ENCODE measurements around the gene LDLRAD4. TPM values are rescaled to one million over a fixed set of nuclear protein-coding genes. Genes with fewer than 3 reads are reported as not detected.

Gene LDLRAD4
- total and polyA plus RNA-seq, 9 of the 15 experiments (the other 6 are each of a cell fraction or from before 2014, with no cell fraction given) = 0.01 TPM; not detected in 8

GRCh38 chr18:13653746-13654433, 435.3 kb downstream of the LDLRAD4 start (continued):
- TF ChIP-seq RBFOX2 (IDR thresholded peaks at IDR 0.05; ENCODE audit: low read depth, low read length) = no peak
- TF ChIP-seq NCOA1 (IDR thresholded peaks at IDR 0.05; ENCODE audit: low read depth) = no peak
- TF ChIP-seq ZFP30 (CRISPR knock-in tag; IDR thresholded peaks at IDR 0.05; ENCODE audit: borderline replicate concordance) = no peak
- TF ChIP-seq TFAP4 (CRISPR knock-in tag; IDR thresholded peaks at IDR 0.05; ENCODE audit: borderline replicate concordance) = no peak
- no peak for TF ChIP-seq CBX1 (IDR thresholded peaks at IDR 0.05; ENCODE audit: low read depth)
- TF ChIP-seq ZNF263 (CRISPR knock-in tag; IDR thresholded peaks at IDR 0.05; ENCODE audit: borderline replicate concordance) = no peak
- no peak for TF ChIP-seq JUNB (CRISPR knock-in tag; conservative IDR thresholded peaks at IDR 0.05)
- no peak for TF ChIP-seq ZNF12 (CRISPR knock-in tag; IDR thresholded peaks at IDR 0.05)
- TF ChIP-seq FOXK1 (CRISPR knock-in tag; IDR thresholded peaks at IDR 0.05; ENCODE audit: borderline replicate concordance) = no peak
- TF ChIP-seq ZNF143 (CRISPR knock-in tag; IDR thresholded peaks at IDR 0.05) = no peak

GRCh38 chr18:13657974-13658373, 439.4 kb downstream of the LDLRAD4 start:
- Histone ChIP-seq H3K9me3 (replicated peaks; ENCODE audit: control insufficient read depth, insufficient read depth, low read depth, low read length) (no peaks in the 10 kb centered on the region), H3K9ac (ENCODE audit: insufficient read depth in 1 of 2, low read depth in 2 of 2, low read length in 2 of 2) (no peak overlapping the region; a peak in 1 of 4 replicates), H3K4me2 (ENCODE audit: insufficient read depth, low read length) (no peak overlapping the region), H3K4me1 (replicated peaks in 1 of 2; ENCODE audit: control insufficient read depth in 2 of 2, insufficient read depth in 2 of 2, low read length in 2 of 2) (peaks cover 0 to 4% of the 10 kb centered on the region in 2 experiments; a peak in 1 of 5 replicates), H4K20me1 (replicated peaks; ENCODE audit: control insufficient read depth, insufficient read depth, low read length) (no peaks in the 10 kb centered on the region), H3K36me3 (ENCODE audit: control insufficient read depth, insufficient read depth, low read length) (peaks cover 9% of the 10 kb centered on the region; the same call in 1 of the 3 replicates), H2AFZ (ENCODE audit: low read depth, low read length) (no peak overlapping the region), H3K27ac (ENCODE audit: extremely low read depth, low read depth, low read length) (no peak overlapping the region), H3K4me3 (no peak overlapping the region), H3K9me1 (ENCODE audit: control insufficient read depth, insufficient read depth, low read length) (no peaks in the 10 kb centered on the region), H3K27me3 (ENCODE audit: control insufficient read depth in 2 of 2, insufficient read depth in 2 of 2, low read length in 2 of 2) (peaks cover 4 to 11% of the 10 kb centered on the region in 2 experiments; a peak in 2 of 5 replicates), H3K79me2 (ENCODE audit: control insufficient read depth, insufficient read depth, low read length) (no peaks in the 10 kb centered on the region)
- 55% methylated on average over 7 of the region's 7 CpGs for WGBS (ENCODE audit: insufficient coverage, low coverage, missing lambda C conversion rate)
- BruUV-seq (replicated peaks) = no TSS peak
- in situ Hi-C loops (cut with MboI) = no loop called here
- DNase-seq (ENCODE audit: extremely low read depth in 1 of 4, low spot score in 3 of 4) (no peak), ATAC-seq (peak; percentile 39), FAIRE-seq (no peak)
- intact Hi-C loops (cut with micrococcal nuclease) = no loop called here
- CTCF ChIA-PET (ENCODE audit: low intra/inter-chr PET ratio) = no interaction called here
- POLR2A ChIA-PET = no interaction called here
- TF ChIP-seq CHD1 (IDR thresholded peaks at IDR 0.05; ENCODE audit: low read length) (no peak), DIDO1 (tag; IDR thresholded peaks at IDR 0.05; ENCODE audit: low read depth) (no peak), NR0B1 (IDR thresholded peaks at IDR 0.05; ENCODE audit: partially characterized antibody) (no peak), POLR2A (conservative IDR thresholded peaks at IDR 0.05) (no peak), ZNF518B (CRISPR knock-in tag; IDR thresholded peaks at IDR 0.05) (no peak), NCOA2 (IDR thresholded peaks at IDR 0.05; ENCODE audit: partially characterized antibody in 2 of 2) (no peak), SRSF3 (IDR thresholded peaks at IDR 0.05; ENCODE audit: insufficient read depth, low read length) (no peak)

Data from K562 (cell line).